AML-193 (cell line): ENCODE measurements around the gene C10orf90.

Experiments used
- DNase-seq, 2 experiments: peaks; one replicate each; lab custom pipeline; 2025; lab: John Stamatoyannopoulos, UW

C10orf90 gene

DNA sequence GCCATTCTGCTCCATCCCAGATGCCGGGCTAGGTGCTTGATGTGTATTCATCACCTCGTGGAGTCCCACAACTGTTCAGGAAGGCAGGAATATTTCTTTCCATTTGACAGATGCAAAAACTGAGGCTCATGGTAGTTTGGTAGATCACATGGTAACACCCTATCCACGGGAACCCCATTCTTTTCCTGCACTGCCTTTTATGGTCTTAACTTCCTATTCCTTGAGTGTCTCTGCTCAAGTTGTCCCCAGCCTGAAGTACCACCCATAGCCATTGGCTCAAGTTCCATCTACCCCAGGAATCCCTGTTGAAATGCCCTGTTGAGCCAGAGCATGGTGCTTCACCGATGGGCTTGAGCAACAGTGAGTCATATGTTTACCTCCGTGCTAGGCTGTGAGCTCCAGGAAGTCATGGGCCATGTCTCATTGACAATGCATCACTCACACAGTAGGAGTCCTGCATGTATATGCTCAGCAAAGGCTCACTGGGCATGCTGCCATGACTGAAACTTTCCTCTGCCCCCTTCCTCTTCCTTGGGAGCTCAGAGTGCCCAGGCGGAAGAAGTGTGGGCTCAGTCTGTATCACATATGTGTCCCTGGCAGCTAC, 210.5 kb downstream of the C10orf90 start:
- DNase-seq: no peak

GRCh38 chr10:126459032-126459831, 211.3 kb downstream of the C10orf90 start:
- DNase-seq: no peak

DNA sequence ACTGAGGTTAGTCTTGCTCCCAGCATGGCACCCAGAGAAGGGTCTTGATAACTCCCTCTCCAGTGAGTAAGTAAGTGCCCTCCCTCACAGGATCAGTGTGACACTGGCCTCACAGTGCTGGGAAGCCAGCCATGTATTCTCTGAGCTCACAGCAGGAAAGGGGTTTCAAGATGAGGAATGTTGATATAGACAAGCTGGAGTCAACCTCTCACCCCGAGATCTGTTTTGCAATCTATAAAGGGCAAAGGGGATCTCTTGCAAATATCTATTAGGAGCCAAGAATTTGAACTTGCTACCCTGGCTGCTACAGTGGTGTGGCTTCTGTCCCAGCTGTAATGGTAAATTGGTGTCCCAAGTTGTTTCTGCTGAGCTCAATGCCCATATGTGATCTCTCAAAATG, 212.0 kb downstream of the C10orf90 start:
- no peak for DNase-seq

GRCh38 chr10:126456632-126457031, 213.9 kb downstream of the C10orf90 start:
- DNase-seq: no peak

- no peak for DNase-seq
These were observed 214.6 kb downstream of the C10orf90 start for GRCh38 chr10:126455766-126456405.

GRCh38 chr10:126455036-126455765, 215.3 kb downstream of the C10orf90 start:
- DNase-seq: no peak

GRCh38 chr10:126454045-126454751, 216.3 kb downstream of the C10orf90 start:
- no peak for DNase-seq

DNA sequence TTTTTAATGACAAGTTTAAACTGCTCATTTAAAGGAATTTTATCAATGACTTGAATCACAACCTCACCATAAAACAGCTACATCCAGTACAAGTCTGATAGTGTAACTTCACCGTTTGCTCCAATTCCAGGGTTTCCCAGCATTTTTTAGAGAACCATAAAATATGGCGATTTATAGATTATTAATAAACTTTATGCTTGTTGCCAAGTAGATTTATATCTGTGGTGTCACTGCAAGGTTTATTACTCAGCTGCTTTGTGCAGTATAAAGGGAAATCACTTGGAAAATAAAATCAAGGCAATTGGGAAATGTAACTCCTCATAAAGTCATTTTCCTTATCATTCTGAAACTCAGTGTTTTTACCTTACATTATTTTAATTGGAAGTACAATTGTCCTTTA, 218.2 kb downstream of the C10orf90 start:
- DNase-seq: no peak

DNA sequence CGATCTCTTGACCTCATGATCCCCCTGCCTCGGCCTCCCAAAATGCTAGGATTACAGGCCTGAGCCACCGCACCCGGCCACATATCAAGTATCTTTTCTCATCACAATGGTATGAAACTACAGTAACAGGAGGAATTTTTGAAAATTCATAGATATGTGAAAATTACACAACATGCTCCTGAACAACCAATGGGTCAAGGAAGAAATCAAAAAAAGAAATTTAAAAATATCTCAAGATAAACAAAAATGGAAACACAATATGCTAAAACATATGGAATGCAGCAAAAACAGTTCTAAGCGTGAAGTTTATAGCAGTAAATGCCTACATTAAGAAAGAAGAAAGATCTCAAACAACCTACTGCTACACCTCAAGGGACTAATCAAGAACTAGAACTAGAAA, 222.4 kb downstream of the C10orf90 start:
- DNase-seq: no peak

DNA sequence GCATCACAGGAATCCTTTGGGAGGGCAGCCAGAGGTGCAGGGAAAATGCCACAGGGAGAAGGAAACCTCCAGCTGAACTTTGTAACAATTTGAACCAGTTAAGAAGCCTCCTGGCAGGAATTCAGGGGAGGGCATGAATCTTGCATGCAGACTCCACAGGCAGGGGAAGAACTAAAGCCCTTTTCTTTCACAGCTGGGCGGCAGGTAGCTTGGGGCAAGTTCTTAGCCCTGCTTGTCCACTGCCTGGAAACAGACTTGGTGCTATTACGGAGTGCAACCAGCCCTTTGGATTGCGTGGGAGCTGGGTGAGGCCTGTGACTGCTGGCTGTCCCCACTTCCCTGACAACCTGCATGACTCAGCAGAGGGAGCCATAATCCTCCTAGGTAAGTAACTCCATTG, 230.6 kb downstream of the C10orf90 start:
- no peak for DNase-seq

DNA sequence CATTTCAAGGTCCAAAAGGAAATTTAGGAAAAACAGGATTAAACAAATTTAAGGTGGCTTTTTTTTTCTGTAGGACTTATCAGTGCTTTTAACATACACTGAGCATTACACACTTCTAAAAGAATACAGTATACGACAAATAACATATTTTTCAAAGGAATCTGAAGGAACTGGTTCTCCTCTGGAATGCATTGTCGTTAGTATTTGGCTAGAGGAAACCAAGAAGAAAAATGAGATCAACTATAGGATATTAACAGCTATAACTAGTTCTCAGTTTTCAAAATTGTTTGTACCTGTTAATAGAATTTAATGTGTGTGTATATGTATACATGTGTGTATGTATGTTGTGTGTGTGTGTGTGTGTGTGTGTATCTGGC, 232.1 kb downstream of the C10orf90 start:
- DNase-seq: no peak

- no peak for DNase-seq
These were observed 232.7 kb downstream of the C10orf90 start for GRCh38 chr10:126437635-126438406.

- no peak for DNase-seq
These were observed 236.3 kb downstream of the C10orf90 start for GRCh38 chr10:126434235-126434634.

DNA sequence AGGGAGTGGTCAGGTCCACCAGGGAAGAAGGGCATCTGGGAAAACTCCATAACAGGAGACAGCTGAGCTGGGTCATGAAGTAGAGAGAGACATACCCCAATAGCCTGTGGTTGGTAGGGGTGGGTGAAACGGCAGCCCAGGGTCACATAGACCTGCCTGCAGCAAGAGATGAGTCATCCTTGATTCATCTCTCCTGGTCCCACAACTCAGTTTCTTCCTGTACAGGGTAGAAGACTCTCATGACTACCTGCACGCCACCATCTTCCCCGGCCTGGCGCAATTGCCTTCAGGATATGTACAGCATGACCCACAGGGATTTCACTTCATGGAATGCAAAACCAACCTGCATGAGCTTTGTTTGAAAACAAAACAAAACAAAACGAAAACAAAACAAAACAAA, 237.1 kb downstream of the C10orf90 start:
- DNase-seq: no peak

GRCh38 chr10:126432507-126432906, 238.0 kb downstream of the C10orf90 start:
- no peak for DNase-seq

DNA sequence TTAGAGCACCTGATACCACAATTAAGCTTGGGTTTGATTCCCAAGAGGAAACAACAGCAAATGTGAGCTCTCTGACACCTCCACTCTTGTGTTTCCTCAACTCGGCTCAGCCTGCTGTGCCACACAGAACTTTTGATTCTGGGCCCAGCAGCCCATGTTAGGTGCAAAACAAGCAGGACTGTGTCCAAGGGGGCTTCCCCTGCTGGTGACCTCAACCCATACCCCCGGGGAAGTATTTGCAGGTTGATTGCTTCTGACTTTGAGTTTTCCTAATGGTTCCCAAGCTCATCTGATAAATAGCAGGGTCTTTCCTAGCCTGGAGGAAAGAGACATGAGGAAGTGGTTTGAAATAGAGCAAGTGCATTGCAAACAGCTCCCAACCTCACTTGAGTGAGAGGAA, 238.7 kb downstream of the C10orf90 start:
- DNase-seq: no peak

DNA sequence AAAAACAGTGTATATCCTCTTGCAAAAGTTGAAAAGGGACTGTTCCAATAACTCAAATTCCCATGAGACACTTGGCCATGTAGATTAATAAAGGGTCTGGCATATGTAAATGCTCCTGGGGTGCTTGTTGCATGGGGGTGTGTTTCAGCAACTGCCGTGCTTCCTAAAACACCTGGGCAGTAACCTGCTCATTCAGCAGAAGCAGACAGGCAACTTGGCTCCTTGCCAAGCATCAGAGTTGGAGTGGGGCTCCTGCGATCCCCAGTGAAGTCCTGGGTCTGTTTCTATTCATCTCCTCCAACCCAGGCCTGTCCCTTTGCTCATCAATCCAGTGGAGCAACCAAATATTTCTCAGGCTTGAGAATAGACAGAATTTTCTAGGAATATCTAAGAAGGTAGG, 240.0 kb downstream of the C10orf90 start:
- no peak for DNase-seq

DNA sequence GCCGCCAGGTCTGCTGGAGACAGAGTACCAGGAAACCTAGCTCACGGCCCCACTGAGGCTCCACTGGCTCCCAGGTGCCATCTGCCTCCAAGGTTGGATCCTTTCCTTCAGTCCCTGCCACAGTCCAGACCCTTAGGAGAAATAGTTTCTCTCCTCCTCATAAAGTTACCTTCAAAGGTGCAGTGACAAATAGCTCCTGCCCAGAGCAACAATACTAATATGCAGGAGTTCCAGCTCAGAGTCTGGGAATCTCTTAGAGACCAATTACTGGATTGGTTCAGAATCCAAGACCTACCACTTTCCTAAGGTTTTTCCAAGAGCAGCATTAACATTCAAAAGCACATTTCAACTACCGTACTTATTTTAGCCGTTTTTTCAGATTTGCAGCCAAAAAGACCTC, 241.2 kb downstream of the C10orf90 start:
- DNase-seq: no peak

DNA sequence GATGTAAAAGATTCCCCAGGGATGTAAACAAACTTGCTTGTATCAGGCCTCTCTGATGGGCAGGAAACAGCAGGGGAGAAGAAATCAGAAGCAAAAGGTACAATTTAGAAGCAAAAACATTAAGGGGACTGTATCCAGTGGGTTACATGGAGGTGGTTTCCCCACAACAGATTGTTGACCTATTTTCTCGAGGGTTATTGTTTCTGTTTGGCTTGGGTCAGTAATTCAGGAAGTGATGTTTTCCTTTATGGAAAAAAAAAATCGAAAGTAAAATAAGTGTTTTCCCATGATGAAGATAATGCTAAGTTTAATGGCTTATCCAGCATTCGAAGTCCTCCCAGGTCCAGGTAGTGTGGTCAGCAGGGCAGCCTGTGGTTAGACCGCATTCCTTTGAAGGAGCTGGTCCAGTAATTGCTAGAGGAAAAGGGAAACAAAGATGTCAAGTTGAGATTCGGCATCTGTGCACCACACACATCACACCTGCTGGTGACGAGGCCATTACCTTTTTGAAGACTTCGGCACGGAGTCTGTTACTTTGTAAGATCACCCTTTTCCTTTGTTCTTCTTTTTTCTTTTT, 244.9 kb downstream of the C10orf90 start:
- DNase-seq: no peak

- DNase-seq: no peak
These were observed 245.5 kb downstream of the C10orf90 start for GRCh38 chr10:126425032-126425431.
